Measurements from ENCODE around the gene SPAG6.

- TF ChIP-seq POLR2A (IDR thresholded peaks at IDR 0.05; ENCODE audit: low read length) (no peak), GATA1 (IDR thresholded peaks at IDR 0.05; ENCODE audit: low read depth, low read length) (no peak)
These were observed 21.5 kb downstream of the SPAG6 start for GRCh38 chr10:22366771-22367170.

Measured in erythroblast (primary cell).